NCI-H446 (cell line): ENCODE data around the gene ICE2.

Experiments used
- DNase-seq, 2 experiments: peaks; one replicate each; lab custom pipeline; 2025; lab: John Stamatoyannopoulos, UW

ICE2 gene

GRCh38 chr15:60493166-60493565 is 14.2 kb upstream of the ICE2 start:
- DNase-seq: no peak

DNA sequence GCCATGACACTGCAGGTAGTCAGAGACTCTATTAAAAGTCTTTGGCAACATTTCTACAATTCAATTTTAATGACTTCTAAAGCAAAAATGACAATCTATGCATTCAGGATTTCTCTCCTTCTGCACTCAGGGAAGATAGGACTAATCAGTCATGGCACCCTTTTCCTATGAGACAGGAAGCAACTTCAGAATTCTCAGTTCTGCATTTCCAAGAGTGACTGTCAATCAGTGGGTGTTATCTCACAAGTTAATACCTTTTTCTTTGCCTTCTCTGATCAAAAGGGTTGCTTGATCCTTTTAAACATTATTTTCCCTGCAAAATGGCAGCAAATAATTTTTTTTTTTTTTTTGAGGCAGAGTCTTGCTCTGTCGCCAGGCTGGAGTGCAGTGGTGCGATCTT is 7.8 kb upstream of the ICE2 start:
- DNase-seq: no peak

- no peak for DNase-seq
Observed at GRCh38 chr15:60485365-60486055, 6.6 kb upstream of the ICE2 start.

DNA sequence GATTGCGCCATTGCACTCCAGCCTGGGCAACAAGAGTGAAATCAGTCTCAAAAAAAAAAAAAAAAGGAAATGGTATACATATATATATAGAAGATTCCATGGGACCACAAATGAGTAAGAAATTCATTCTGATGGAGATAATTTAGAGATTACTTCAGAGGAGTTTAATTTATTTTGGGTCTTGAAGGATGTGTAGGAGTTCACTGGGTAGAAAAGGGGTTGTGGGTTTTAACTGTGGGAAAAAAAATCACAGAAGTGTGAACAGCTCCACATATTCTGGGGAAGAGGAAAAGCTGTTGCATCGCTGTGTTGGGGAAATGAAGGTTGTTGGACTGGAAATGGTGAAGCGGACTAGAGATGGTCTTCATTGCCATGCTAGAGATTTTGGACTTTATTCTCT is 4.1 kb upstream of the ICE2 start:
- no peak for DNase-seq

DNA sequence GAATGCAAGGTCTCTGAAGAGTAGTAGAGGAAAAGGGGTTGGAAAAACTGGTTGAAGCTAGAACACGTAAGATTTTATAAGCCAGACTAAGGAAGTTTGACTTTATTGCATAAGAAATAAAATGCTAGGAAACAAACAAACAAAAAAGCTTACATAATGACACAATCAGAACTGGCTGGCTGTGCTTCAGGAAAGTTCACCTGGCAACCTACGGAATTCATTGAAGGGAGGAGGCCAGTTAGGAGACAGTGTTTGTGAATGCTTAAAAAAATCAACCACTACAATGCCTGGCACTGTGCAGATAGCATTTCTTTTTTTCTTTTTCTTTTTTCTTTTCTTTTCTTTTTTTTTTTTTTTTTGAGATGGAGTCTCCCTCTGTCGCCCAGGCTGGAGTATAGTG is 1.9 kb upstream of the ICE2 start:
- no peak for DNase-seq

GRCh38 chr15:60480149-60480548 is 1.2 kb upstream of the ICE2 start:
- no peak for DNase-seq

- no peak for DNase-seq
Observed at GRCh38 chr15:60479361-60480110, 594 bp upstream of the ICE2 start.

DNA sequence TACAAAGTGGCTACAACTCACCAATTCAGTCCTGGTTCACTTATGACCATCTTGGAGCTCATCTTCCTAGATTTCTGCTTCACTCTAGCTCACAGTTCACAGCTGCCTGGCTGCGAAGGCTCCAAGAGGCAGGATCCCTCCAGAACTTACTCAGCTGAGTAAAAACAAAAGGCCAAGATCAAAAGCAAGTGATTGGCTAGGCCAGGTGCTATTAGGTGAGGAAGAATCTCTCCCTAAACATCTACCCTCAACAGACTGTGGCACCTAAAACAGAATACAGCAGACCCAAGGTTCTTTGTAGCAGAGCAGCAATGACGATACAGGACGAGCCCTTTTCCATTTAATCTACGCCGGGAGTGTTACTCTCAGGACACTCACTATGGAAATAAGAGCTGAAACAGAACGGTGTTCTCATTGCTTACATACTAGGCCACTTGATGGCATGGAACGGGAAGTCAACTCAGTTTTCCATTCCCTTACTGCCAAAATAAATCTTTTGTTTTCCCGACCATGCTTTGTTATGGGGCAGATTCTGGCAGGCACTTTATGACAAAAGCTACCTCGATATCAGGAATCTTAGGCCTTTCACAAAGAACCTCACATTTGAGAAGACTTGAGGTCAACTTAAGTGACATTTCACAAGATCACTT is 901 bp downstream of the ICE2 start:
- no peak for DNase-seq

GRCh38 chr15:60477164-60477563 is 1.8 kb downstream of the ICE2 start:
- DNase-seq: no peak

GRCh38 chr15:60476713-60477112 is 2.2 kb downstream of the ICE2 start:
- DNase-seq: no peak

- DNase-seq: no peak
Observed at GRCh38 chr15:60473135-60473534, 5.8 kb downstream of the ICE2 start.

- no peak for DNase-seq
Observed at GRCh38 chr15:60471314-60471713, 7.6 kb downstream of the ICE2 start.

DNA sequence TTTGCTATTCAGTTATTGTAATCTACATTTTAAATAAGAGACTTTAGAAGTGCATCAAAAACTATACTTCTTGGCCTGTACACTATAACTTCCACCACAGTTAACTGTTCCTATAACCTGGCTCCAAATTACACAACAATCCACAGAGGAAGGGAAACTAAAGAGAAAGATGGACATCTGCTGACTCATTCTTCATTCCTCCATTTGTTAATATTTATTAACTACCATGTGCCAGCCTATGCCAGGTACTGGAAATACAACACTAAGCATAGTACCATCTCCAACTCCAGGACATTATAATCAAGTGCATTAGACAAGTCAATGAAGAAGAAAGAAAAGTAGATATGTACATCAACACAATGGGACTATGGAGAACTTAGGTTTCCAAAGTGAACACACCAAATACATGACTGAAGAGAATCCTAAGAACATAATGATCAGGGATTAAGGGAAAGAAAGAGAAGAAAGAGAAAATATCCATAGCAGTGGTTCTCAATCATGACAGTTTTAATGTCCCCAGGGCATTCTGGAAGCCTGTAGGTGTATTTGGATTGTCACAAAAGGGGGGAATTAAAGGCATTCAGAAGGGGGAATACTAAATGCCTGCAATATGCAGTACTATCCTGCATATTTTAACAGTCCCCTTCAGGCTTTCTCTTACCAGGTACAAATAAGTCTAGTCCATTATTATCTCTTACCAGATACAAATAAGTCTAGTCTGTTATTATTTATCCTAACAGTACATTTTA is 8.9 kb downstream of the ICE2 start:
- DNase-seq: no peak

DNA sequence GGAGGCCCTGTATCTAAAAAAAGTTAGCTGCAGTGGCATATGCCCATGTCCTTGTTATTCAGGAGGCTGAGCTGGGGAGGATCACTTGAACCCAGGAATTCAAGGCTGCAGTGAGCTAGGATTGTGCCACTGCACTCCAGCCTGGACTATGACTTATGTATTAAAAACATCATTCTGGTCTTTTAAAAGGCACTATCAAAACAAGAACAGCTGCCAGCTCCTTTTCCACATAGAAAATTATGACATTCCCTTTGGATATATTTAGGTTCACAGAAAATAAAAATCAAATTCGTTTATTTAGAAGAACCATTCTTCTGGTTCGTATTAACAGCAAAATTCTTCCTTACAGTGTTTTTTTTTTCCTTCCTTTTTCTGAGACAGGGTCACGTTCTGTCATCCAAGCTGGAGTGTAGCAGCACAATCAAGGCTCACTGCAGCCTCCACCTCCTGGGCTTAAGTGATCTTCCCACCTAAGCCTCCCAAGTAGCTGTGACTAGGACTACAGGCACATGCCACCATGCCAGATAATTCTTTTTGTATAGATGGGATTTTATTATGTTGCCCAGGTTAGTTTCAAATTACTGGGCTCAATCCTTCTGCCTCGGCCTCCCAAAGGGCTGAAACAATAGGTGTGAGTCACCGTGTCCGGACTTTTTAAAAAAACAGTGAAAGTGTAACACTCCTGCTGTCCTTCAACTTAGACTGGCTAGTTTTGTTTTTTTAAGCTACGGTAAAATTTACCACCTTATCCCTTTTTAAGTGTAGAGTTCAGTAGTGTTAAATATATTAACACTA is 13.9 kb downstream of the ICE2 start:
- no peak for DNase-seq

GRCh38 chr15:60462027-60462426 is 16.9 kb downstream of the ICE2 start:
- no peak for DNase-seq

GRCh38 chr15:60460931-60461330 is 18.0 kb downstream of the ICE2 start:
- DNase-seq: no peak

DNA sequence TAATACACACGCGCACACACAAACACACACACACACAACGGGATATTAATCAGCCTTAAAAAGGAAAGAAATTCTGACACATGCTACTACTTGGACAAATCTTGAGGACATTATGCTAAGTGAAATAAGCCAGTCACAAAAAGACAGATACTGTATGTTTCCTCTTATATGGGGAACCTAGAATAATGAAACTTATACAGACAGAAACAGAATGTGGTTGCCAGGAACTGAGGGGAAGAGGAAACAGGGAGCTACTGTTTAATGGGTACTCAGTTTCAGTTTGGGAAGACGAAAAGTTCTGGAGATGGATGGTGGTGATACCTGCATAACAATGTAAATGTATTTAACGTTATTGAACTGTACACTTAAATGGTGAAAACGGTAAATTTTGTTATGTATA is 20.2 kb downstream of the ICE2 start:
- DNase-seq: no peak

GRCh38 chr15:60457985-60458384 is 21.0 kb downstream of the ICE2 start:
- DNase-seq: no peak

DNA sequence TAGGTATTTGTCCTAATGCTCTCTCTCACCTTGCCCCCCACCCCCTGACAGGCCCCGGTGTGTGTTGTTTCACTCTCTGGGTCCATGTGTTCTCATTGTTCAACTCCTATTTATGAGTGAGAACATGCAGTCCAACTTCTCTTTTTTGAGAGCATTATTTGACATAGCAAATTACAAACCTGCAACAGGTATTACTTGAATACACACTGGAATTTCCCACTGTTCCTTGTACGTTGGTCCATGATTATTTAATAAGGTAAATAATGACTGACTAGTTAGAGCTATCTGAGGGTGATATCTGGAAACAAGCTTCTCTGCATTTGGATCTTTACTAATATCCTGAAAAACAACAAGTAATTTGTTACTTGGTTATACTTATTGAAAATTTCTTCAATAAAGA is 24.1 kb downstream of the ICE2 start:
- no peak for DNase-seq

GRCh38 chr15:60448668-60449360 is 30.1 kb downstream of the ICE2 start:
- DNase-seq: no peak

DNA sequence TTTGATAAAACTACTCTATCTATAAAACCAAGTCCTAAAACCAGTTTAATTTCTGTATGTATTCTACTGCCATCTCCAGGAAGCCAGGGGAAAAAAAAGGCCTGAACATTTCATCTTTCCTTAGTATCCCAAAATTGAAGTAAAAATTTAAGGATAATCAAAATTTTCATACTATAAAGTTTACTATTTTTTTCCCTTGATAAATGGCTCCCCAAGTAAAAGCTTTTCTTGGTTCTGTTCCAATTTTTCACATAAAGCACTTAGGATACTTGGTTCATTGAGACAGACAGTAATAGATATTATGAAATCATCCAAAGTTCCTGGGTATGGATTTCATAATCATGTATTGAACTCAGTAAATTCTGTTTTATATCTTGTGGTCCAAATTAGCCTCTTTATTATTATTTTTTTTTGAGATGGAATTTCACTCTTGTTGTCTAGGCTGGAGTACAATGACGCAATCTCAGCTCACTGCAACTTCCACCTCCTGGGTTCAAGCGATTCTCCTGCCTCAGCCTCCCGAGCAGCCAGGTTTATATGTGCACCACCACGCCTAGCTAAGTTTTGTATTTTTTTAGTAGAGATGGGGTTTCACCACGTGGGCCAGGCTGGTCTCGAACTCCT is 34.5 kb downstream of the ICE2 start:
- DNase-seq: peak in 1 of 2 experiments; percentile 2
